GM18873 (cell line): ENCODE results near the gene CASZ1.

Experiments used
- ATAC-seq: cut with Tn5 transposase; IDR thresholded peaks from one replicate; pipeline ENCODE4 v1.9.1; 2021; ENCODE audit warnings: mild to moderate bottlenecking, moderate library complexity, moderate number of reproducible peaks; ENCODE audit not compliant: unreplicated experiment, low FRiP score

Gene CASZ1

DNA sequence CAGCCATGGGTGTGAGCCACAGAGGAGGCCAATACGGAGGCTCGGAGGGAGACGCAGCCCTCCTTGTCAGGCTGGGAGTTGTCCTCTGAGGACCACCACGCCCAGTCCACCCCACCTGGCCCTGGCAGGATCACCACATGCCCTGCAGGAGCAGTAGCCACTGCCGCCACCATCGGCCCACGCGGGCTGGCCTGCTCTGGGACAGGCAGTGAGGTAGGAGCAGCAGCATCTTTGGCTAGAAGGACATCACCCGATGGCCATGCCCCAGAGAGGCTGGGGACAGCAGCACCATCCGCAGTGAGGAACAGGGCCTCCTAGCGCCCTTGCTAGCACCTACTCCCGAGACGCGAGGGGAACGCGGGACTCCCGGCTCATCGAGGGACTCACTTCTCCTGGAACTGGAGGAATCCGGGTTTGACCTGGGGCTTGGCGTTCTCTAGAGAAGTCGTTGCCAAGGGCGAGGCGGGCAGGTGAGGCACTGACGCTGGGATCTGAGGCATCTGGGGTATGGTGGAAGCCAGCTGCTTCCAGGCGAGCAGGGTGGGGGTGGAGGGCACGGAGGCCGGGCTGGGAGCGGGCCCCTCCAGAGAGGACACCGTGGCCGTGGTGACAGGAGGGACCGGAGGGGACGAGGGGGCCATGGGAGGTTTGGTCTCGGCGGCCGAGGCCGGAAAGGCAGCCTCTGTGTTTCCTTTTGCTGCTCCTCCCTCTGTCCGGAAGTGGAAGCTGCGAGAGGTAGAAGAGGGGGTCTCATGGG, 148.9 kb downstream of the CASZ1 start:
- no peak for ATAC-seq

DNA sequence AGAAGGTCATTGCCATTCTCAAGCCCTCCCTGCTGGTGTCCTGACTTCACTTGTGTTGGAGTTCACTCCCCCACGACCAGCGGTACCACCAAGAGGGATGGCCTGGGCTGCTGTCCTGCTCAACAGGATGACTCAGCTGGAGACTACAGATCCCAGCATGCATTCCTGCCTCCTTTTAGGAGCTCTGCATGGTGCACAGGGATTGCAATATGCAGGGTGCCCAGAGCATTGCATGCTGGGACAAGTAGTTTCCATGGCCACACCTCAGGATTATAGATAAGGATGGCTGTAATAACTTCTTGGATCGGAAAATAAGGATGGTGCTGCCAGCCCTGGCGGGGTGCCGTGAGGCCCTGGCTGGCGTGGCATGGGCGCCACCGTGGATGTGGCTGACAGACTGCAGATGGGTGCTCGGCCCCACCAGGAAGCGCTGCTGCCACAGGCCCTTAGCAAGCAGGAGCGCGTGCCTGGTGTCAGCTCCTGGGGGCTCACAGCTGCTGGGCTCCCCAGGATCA, 150.0 kb downstream of the CASZ1 start:
- no peak for ATAC-seq

DNA sequence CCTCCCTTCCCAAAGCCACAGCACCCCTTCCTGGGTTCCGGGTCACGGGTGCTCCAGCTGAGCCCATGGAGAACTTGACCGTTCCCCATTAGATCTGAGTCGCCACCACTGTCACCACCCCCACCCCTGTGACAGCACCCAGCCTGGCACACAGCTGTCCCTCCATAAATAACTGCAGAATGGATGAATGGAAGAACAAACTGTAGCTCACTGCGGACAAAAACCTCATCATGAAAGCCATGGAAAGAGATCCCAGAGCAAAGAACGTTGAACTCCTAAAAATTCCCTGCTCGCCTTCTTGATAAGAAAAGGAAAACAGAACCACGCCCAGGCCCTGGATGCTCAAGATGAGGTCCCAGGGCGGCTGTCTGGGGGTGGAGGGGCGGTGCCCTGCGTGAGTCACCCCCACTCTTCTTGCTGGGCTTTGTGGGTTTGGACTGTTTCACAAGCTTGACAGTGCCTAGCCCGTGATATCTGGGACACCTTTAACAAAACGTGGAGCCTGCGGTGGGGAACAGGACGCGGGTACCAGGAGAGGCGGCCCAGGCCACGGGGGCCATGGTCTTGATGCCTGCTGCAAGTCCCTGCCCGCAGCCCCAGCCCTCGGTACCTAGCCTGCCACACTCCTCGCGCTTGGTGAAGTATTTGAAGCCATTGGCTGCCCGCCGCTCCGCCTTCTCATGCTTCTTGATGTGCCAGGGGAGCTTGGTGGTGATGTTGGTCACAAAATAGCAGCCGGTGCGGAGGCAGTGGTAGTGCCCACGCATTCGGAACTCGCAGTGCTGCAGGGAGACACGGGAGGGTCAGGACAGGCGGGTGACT, 151.9 kb downstream of the CASZ1 start:
- ATAC-seq, result no peak

DNA sequence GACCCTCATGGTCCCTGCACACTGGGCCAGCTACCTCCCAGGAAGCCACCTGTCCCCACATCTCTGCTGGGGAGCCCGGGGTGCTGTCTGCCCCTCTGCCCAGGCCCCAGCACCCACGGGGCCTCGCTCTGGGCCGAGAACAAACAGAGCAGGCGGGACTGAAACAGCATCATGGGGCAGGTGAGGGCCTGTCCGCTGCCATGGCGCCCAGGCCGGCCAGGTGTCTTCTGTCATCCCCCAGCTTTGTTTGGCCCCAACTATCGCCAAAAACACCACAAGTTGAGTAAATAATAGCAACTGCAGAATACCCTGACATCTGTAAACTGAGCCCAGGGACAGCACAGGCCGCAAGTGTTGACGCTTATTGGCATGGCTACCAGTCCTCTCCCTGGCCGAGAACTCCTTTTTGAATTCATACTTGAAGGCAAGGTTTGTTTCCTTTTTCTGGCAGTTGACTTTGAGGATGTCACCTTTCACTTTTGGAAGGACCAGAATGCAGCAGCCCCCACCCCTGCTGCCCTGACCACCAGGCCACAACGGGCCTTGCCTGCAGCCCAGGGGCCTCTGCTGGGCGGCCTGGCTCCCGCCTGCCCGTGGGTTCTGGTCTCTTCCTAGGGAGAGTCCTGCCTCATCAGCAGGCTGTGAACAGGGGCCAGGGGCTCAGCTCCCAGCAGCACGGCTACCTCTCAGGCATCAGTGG, 152.7 kb downstream of the CASZ1 start:
- no peak for ATAC-seq

DNA sequence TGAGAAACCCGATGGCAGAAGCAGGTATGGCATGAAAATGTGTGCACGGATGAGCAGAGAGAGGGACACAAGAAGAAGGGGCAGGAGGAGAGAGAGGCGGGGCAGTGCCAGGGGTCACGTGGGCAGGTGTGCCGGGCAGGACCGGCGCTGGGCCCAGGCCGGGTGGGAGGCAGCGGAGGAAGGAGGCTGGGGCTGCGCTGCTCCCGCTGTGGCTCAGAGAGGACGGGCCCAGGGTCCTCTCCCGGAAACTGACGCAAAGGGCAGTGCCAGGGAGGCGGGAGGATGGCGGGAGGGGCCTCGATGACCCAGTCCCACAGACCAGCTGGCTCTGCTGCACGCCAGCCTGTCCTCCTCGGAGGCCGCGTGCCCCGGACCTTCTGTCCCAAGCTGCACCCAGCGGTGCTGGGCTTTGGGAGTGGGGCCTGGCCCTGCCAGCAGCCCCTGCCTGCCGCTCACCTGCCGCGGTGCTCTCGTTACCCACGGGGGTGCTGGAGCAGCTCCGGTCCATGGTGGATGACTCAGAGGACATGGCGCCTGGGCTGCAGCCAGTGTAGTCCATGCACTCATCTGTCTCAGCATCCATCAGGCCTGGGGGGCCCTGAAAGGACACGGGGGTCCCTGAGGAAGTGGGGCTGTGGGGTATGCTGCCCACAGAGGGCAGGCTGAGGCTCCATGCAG, 153.9 kb downstream of the CASZ1 start:
- ATAC-seq, result no peak

DNA sequence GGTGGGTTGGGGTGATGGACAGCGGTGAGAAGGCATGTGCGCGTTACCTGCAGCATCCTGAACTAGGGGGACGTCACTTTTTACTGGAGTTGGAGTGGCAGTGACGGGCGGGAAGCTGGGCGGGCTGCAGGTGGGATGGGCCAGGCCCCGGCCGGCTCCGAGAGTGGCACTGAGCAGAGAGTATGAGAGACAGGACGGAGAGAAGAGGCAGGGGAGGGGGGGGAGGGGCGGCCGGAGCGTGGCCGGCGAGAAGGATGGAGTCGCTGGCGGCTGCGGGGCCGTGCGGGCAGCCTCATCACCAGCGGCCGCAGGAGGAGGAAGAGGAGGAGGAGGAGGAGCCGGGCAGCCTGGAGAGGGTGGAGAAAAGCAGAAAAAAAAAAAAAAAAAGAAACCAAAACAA, 154.5 kb downstream of the CASZ1 start:
- ATAC-seq, result no peak

DNA sequence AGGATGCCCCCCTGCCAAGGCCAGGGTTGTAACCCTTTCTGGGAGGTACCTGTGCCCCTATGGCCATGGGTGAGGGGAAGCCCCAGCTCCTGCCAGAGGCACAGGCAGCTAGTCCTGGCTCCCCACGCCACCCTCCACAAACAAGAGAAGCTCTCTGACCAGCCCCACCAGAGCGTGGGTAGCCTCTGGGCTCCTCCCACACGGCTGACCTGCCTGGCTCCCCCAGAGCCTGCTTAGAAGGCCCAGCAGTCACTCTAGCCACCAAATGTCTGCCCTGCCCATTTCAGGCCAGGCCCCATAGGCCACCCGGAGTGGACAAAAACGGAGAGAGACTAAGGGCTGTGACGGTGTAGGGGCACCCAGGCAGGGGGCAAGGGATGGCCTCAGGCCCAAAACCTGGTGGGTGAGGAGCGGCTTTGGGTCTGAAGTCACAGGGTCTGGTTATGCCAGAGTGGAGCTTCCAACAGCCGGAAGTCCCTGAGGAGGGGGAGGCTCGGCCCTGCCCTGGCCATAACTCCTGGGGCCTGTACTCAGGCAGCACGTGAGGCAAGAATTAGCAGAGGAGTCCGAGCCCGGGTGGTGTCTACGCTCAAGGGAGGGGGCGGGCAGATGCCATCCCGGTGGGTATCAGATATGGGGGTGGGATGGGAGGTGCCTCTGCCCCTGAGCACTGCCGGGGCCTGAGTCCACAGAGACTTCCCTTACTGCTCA, 155.4 kb downstream of the CASZ1 start:
- ATAC-seq, result no peak

DNA sequence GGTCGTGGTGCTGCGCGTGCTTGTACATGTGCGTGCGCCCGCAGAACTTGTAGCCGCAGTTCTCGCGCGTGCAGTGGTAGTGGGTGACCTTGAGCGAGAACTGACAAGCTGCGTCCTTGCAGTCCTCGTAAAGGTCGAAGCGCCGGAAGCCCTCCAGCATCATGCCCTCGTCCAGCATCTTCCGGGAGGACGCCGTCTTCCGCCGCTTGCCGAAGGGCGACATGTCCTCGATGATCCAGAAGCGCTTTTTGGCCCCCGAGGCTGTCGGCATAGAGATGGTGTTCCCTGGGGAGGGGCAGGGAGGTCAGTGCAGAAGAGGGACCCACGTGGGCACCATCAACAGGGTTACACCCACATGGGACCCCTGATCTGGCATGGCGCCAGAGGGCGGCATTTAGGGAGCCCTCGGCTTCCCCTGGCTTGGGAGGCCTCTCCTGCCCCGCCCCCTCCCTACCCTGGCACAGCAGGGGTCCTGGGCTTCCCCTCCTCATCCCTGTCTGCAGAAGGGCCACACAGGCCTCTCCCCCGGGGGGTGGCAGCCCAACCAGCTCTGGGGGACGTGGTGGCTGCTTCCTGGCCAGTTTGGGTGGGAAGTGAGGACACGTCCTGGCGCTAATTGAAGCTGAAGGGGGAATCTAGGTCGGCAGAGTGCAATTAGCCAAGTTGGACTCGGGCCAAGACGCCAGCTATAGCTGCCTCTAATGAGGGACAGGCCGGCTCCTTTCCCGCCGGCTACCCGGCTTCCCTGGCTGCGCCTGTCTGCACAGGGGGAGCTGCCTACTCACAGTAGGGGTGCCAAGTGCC, 156.5 kb downstream of the CASZ1 start:
- no peak for ATAC-seq

DNA sequence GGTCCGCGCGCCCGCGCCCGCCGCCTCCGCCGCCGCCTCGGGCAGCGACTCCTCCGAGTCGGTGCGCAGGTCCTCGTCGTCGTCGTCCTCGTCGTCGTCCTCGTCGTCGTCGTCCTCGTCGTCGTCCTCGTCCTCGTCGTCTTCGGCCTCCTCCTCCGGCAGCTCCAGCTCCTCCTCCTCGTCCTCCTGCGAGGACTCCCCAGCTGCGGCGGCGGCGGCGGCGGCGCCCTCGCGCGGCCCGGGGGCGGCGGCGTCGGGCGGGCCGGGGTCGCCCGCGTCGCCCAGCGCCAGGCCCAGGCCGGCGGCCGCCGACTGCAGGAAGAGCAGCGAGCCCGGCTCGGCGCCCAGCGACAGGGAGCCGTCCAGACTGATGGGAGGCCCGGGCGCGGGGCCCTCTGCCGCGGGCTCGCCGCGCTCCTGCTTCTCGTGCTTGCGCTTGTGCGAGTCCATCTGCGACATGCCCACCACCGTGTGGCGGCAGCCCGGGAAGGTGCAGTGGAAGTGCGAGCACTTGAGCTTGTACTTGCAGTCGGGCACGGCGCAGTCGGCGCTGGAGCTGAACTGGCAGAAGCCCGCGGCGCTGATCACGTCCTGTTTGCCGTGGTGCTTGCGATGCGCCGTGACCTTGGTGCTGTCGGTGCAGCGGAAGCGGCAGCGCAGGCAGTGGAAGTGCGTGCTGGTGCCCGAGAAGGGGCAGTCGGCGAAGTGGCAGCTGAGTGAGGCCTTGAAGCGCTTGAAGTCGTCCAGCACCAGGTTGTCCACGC, 157.3 kb downstream of the CASZ1 start:
- no peak for ATAC-seq

DNA sequence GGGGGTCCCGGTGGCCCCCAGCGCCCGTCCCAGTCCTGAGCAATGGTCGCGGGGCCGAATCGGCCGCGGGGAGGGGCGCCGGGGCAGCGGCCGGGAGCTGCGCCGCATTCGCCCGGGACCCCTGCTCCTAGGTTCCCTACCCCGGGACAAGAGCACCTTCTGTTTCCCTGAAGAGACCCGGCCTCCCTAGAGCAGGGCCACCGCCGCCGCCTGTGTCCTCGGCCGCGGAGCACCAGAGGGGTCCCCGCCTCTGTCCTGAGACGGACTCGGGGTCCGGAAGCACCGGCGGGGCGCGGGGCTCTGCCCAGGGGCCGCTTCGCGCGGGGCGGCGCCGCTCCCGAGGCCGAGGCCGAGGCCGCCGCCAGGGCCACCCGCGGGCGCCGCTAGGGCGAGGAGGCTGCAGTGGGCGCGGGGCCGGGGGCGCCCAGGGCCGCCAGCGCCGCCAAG, 157.9 kb downstream of the CASZ1 start:
- no peak for ATAC-seq

DNA sequence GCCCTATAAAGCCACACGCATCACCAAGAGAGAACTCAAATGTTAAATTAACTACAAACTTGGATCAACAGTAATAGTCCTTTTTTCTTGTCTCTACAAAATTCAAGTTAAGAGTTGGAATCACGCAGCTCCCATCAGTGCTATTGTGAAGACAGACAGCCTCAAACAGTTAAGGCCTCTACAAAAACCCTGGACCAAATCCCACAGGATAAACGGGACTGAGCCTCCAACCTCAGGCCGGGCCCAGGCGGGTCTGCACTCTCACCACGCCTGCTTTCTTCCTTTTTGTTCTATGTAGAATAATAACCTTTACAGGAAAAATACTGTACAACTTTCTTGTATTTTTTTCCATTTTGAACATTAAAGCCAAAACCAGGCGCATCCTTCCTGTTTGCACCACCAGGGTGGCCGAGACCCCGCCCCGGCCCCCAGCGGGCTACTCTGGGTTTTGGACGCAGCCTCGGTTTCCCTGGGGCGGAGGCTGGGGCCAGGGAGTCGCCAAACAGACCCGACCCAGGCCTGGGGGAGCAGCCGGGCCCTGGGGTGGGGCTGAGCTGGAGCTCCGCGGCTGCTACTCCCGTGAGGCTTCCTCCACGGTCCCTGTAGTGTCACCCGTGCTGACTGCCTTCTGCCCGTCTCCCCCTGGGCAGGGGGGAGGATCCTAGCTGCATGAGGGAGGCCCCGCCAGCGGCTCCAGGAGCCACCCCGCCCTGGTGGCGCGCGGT, 158.4 kb downstream of the CASZ1 start:
- ATAC-seq, result no peak

DNA sequence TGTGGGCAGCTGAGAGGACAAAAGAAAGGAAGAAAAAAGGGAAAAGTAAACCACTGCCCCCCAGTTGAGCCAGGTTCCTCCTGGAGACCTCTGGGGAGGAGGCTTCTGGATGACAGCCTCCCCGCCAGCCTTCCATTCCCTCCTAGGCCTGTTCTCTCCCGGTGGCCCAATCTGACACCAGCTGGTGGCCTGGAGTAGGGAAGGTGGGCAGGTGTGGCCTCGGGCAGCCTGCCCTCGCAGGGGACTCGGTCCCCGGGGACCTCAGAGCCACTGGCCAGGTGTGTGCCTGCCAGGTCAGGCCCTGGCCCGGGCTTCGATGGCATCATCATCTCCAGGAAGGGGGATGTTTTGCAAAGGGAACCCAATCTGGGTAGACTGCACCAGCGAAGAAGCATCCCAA, 159.0 kb downstream of the CASZ1 start:
- no peak for ATAC-seq

DNA sequence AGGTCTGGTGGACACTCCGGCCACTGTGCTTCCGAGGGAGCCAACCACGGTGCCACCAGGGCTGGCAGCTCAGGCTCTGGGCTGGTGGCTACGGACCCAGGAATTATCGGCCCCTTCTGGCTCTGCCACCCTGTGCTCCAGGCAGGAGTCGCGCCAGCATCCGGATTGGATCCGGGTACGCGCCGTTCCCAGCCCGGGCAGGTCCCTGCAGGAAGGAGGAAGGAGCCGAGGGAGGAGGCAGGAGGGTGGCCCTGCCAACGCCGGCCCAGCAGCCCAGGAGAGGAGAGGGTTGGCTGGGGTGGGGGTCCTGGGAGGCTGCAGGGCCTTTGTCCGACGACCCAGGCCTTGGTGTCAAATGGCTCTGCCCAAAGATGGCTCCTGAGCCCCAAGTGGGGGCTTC, 160.5 kb downstream of the CASZ1 start:
- ATAC-seq, result no peak

DNA sequence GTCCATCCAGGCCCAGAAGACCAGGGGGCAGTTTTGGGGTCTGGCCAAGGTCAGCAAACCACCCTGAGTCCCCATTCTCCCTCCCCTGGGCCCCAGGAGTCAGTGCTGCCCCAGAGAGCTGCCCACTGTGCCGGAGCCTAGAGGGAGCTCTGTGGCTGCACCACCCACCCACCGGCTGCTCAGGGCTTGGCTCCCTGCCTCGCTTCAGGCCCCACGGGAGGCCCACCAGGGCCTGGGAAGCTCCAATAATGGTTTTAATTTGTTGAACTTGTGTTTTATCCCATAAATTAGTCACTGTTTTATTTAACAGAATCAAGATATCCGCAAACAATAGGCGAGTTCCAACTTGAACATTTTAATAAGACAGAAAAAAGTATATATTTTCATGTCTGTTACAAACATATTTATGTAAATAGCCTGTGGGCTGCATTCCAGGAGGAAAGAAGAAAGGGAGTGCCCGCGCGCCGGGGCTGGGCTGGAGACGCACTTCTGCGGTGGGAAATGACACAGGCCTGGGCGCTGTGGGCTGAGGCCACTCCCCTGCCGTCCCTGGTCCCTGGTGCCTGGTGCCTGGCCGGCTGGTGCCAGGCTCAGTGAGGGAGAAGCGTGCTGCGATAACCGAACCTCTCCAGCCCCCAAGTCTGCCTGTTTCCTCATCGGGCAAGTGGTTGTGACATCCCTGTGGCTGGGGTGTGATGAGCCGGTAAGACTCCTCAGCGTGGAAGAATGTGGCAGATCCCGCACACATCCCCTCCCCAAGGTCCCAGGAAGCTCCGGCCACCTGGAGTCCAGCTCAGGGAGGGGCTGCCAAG, 161.2 kb downstream of the CASZ1 start:
- ATAC-seq, result no peak

DNA sequence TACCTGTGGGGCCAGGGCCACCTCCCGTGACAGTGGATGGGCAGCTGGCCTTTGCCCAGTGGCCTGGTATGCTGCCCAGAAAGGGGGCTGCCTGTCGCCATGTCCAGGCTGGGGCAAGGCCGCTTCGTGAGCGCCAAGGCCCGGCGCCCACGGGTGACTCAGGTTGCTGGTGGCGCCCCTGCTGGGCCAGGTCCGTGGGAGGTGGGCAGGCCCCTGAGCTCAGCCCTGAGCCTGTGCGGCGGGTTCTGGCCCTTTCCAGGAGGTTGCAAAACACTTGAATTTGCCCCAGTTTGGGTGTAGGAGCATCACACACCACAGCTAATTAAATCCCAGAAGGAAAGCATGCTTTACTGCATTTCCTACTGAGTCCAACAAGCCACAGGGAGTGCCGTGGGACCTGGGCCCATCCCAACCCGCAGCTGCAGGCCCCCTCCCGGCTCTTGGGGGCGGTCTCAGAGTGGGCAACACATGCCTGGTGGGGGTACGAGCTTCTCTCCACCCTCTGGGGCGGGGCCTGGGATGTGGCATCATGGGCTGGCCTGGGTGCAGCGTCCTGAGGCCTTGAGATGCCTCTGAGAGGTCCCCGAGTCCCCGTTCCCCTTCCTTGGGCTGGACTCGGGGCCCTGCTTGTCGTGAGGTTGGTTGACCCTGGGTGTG, 161.9 kb downstream of the CASZ1 start:
- no peak for ATAC-seq

DNA sequence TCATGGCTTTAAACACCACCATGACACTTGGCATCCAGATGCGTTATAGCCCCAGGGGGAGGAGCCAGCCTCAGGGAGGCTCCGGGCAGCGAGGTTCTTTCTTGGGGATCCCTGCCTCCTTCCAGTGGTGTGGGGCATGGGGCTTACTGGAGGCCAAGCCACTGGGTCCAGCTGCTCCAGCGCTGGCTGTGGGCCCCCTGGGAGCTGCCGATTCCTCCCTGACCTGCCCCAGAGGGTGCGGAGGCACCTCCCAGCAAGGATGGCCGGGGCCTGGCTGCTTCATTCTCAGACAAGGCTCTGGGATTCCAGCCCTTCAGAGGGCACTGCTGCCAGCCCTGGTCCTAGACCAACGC, 162.4 kb downstream of the CASZ1 start:
- ATAC-seq, result no peak
